ENCODE data around the gene ANOS1.
A peak's percentile ranks its signal among the peaks of the same experiment; 100 is the strongest.

ANOS1 gene

GRCh38 chrX:8717354-8717753 lies 14.6 kb downstream of the ANOS1 start:
- no peak for DNase-seq (ENCODE audit: low read depth, low spot score)

GRCh38 chrX:8714164-8714563 lies 17.8 kb downstream of the ANOS1 start:
- DNase-seq (ENCODE audit: low read depth, low spot score), result no peak

GRCh38 chrX:8711401-8711800 lies 20.5 kb downstream of the ANOS1 start:
- DNase-seq (ENCODE audit: low read depth, low spot score), result no peak

GRCh38 chrX:8704184-8704583 lies 27.8 kb downstream of the ANOS1 start:
- no peak for DNase-seq (ENCODE audit: low read depth, low spot score)

- peak; percentile 36 for DNase-seq (ENCODE audit: low read depth, low spot score)
These were observed 39.1 kb downstream of the ANOS1 start for GRCh38 chrX:8692871-8693270.

- DNase-seq (ENCODE audit: low read depth, low spot score), result no peak
These were observed 42.5 kb downstream of the ANOS1 start for GRCh38 chrX:8689473-8689872.

GRCh38 chrX:8688776-8689175 lies 43.2 kb downstream of the ANOS1 start:
- DNase-seq (ENCODE audit: low read depth, low spot score), result no peak

GRCh38 chrX:8684201-8684965 lies 47.6 kb downstream of the ANOS1 start:
- peak; percentile 12 for DNase-seq (ENCODE audit: low read depth, low spot score)

- DNase-seq (ENCODE audit: low read depth, low spot score), result no peak
These were observed 48.2 kb downstream of the ANOS1 start for GRCh38 chrX:8683687-8684086.

GRCh38 chrX:8679550-8679949 lies 52.4 kb downstream of the ANOS1 start:
- no peak for DNase-seq (ENCODE audit: low read depth, low spot score)

- DNase-seq (ENCODE audit: low read depth, low spot score), result no peak
These were observed 56.8 kb downstream of the ANOS1 start for GRCh38 chrX:8675006-8675630.

GRCh38 chrX:8673201-8673600 lies 58.7 kb downstream of the ANOS1 start:
- DNase-seq (ENCODE audit: low read depth, low spot score), result peak; percentile 67

- DNase-seq (ENCODE audit: low read depth, low spot score), result no peak
These were observed 59.8 kb downstream of the ANOS1 start for GRCh38 chrX:8672176-8672575.

GRCh38 chrX:8668813-8669212 lies 63.1 kb downstream of the ANOS1 start:
- no peak for DNase-seq (ENCODE audit: low read depth, low spot score)

GRCh38 chrX:8663325-8663724 lies 68.6 kb downstream of the ANOS1 start:
- DNase-seq (ENCODE audit: low read depth, low spot score), result peak; percentile 22

GRCh38 chrX:8657883-8658282 lies 74.1 kb downstream of the ANOS1 start:
- no peak for DNase-seq (ENCODE audit: low read depth, low spot score)

- no peak for DNase-seq (ENCODE audit: low read depth, low spot score)
These were observed 78.0 kb downstream of the ANOS1 start for GRCh38 chrX:8653956-8654355.

- no peak for DNase-seq (ENCODE audit: low read depth, low spot score)
These were observed 82.0 kb downstream of the ANOS1 start for GRCh38 chrX:8649969-8650368.

- DNase-seq (ENCODE audit: low read depth, low spot score), result no peak
These were observed 84.8 kb downstream of the ANOS1 start for GRCh38 chrX:8647176-8647575.

GRCh38 chrX:8639949-8640475 lies 91.9 kb downstream of the ANOS1 start:
- no peak for DNase-seq (ENCODE audit: low read depth, low spot score)

- no peak for DNase-seq (ENCODE audit: low read depth, low spot score)
These were observed 95.4 kb downstream of the ANOS1 start for GRCh38 chrX:8636497-8636896.

- DNase-seq (ENCODE audit: low read depth, low spot score), result no peak
These were observed 96.1 kb downstream of the ANOS1 start for GRCh38 chrX:8635812-8636211.

- DNase-seq (ENCODE audit: low read depth, low spot score), result peak; percentile 61
These were observed 99.0 kb downstream of the ANOS1 start for GRCh38 chrX:8632924-8633323.
